ENCODE data around the gene ADAT1. TPM values are rescaled to one million over a fixed set of nuclear protein-coding genes. Genes with fewer than 3 reads are reported as not detected.

Gene ADAT1
- total and polyA plus RNA-seq, 12 donors = 18.0 to 191 (median 46.6) TPM

DNA sequence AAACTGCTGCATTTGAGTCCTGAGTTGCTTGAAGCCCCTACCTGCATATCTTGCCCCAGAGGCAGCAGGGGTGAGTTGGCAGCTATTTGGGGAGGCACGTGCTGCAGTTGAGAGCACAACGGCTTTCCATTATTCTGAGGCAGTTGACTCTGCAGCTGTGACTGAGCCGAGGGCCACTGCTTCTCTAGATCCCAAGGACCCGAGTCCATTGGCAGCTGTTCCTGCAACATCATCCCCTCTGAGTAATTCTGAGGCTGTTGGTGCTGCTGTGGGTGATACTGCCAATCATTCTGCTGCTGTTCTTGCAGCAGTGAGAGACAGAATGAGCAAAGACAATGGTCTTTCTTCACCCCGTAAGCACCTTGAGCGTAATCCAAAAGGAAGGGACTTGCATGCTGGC lies 37.2 kb upstream of the ADAT1 start:
- intact Hi-C loops (cut with DNase I) = no loop called here
- Histone ChIP-seq H3K27ac (no peak overlapping the region), H3K9me3 (replicated peaks in 1 of 3) (no peaks in the 10 kb centered on the region), H3K27me3 (no peaks in the 10 kb centered on the region), H3K4me3 (no peak overlapping the region), H3K36me3 (replicated peaks in 1 of 2) (peaks cover 0 to 40% of the 10 kb centered on the region in 2 donors), H3K4me1 (replicated peaks in 1 of 2) (peaks cover 0 to 14% of the 10 kb centered on the region in 2 donors)
- peak in 6 of 7 donors; percentile 34 to 62 (median 50) for DNase-seq
- WGBS, 4 donors = 59 to 69% (median 62%) methylated on average over 4 to 6 of the region's 6 CpGs
- TF ChIP-seq POLR2A (IDR thresholded peaks at IDR 0.05) = no peak
- TF ChIP-seq, protein P1, sequence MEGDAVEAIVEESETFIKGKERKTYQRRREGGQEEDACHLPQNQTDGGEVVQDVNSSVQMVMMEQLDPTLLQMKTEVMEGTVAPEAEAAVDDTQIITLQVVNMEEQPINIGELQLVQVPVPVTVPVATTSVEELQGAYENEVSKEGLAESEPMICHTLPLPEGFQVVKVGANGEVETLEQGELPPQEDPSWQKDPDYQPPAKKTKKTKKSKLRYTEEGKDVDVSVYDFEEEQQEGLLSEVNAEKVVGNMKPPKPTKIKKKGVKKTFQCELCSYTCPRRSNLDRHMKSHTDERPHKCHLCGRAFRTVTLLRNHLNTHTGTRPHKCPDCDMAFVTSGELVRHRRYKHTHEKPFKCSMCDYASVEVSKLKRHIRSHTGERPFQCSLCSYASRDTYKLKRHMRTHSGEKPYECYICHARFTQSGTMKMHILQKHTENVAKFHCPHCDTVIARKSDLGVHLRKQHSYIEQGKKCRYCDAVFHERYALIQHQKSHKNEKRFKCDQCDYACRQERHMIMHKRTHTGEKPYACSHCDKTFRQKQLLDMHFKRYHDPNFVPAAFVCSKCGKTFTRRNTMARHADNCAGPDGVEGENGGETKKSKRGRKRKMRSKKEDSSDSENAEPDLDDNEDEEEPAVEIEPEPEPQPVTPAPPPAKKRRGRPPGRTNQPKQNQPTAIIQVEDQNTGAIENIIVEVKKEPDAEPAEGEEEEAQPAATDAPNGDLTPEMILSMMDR (IDR thresholded peaks at IDR 0.05) = no peak

DNA sequence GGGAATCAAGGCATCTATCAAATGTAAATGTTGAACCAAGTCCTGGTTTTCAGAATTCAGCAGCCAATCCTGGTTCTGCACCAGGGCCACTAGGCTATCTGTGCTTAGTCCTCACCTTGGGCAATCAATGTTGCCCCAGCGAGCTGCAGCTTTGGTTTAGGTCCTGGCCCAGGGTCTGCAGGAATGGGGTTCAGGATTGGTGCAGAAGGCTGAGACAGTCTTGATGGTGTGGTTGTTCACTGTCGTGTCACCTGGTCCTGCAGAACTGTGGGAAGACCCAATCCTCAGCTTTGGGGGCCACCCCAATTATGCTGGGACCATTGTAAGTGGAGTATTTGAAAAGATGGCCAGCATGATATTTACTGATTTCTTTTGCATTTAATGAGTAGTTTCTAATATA lies 35.1 kb upstream of the ADAT1 start:
- no peaks in the 10 kb centered on the region for H3K9me3 ChIP-seq (replicated peaks in 1 of 3)
- TF ChIP-seq POLR2A (IDR thresholded peaks at IDR 0.05) = no peak
- TF ChIP-seq, protein P1 (IDR thresholded peaks at IDR 0.05) = no peak
- no peak overlapping the region for H3K27ac ChIP-seq
- WGBS, 4 donors = 92 to 100% (median 95%) methylated on average over 2 of the region's 2 CpGs
- H3K36me3 ChIP-seq (replicated peaks in 1 of 2) = peaks cover 0 to 56% of the 10 kb centered on the region in 2 donors
- peaks cover 0 to 23% of the 10 kb centered on the region in 2 donors for H3K4me1 ChIP-seq (replicated peaks in 1 of 2)
- no peak overlapping the region for H3K4me3 ChIP-seq
- no peak for DNase-seq
- no peaks in the 10 kb centered on the region for H3K27me3 ChIP-seq
- intact Hi-C loops (cut with DNase I) = loop anchor here in 1 of 2 donors (10.0 kb wide), 1 partner anchor 107 kb away; no protein-coding TSS in a partner anchor

DNA sequence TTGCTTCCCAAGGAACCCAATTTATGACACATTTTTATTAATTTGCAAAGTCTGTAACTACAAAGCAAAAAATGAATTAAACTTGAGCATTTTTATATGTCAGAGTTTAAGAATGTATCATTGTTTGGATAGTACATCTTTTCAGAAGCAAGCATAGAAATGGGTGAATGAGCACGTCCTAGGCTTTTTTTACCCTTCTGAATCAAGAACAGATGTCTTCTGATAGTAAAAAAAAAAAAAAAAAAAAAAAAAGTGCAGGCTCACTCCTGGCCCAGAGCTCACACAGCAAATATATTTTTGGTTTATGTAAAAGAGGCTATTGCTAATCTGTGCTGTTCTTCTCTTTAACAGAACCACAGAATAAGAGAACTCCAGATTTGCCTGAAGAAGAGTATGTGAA lies 30.8 kb upstream of the ADAT1 start:
- Histone ChIP-seq H3K27ac (no peak overlapping the region), H3K4me3 (no peak overlapping the region), H3K9me3 (replicated peaks in 1 of 3) (no peaks in the 10 kb centered on the region), H3K4me1 (replicated peaks in 1 of 2) (peaks cover 23 to 57% of the 10 kb centered on the region in 2 donors), H3K36me3 (replicated peaks in 1 of 2) (peaks cover 0 to 52% of the 10 kb centered on the region in 2 donors), H3K27me3 (no peaks in the 10 kb centered on the region)
- intact Hi-C loops (cut with DNase I) = loop anchor here in 1 of 2 donors (10.0 kb wide), 1 partner anchor 111 kb away; no protein-coding TSS in a partner anchor
- WGBS, 4 donors = 48 to 64% (median 56%) methylated on average over 1 of the region's 1 CpG
- no peak for TF ChIP-seq POLR2A (IDR thresholded peaks at IDR 0.05)
- TF ChIP-seq, protein P1 (IDR thresholded peaks at IDR 0.05) = no peak
- DNase-seq = no peak

DNA sequence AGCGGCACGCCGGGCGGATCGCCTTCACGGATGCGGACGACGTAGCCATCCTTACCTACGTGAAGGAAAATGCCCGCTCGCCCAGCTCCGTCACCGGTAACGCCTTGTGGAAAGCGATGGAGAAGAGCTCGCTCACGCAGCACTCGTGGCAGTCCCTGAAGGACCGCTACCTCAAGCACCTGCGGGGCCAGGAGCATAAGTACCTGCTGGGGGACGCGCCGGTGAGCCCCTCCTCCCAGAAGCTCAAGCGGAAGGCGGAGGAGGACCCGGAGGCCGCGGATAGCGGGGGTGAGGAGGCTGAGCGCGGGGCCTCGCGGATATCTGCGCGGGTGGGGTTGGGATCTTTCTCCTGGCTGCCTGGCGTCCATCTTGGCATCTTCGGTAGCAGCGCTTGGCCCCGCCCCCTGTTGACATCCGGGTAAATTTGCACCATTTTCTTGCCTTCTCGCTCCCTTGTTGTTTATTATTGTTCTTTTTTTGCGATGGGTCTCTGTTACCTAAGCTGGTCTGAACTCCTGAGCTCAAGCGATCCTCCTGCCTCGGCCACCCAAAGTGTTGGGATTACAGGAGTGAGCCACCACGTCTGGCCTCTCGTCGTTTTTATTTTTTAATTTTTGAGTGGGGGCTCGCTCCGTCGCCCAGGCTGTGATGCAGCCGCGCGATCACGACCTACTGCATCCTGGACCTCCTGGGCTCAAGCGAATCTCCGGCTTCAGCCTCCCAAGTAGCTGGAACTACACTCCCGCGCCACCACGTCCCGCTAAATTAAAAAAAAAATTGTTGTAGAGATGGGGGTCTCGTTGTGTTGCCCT lies 25.4 kb upstream of the ADAT1 start:
- peak overlapping the region; percentile 78 to 97 (median 92) for H3K4me3 ChIP-seq
- TF ChIP-seq POLR2A (IDR thresholded peaks at IDR 0.05) = peak in 1 of 2 donors; percentile 43
- TF ChIP-seq, protein P1 (IDR thresholded peaks at IDR 0.05) = no peak
- DNase-seq = peak; percentile 78 to 93 (median 87)
- intact Hi-C loops (cut with DNase I) = no loop called here
- WGBS, 4 donors = 0 to 1% (median 0%) methylated on average over 28 to 62 of the region's 62 CpGs
- H3K4me1 ChIP-seq (replicated peaks in 1 of 2) = peaks cover 23 to 55% of the 10 kb centered on the region in 2 donors
- H3K27me3 ChIP-seq = no peaks in the 10 kb centered on the region
- no peaks in the 10 kb centered on the region for H3K9me3 ChIP-seq (replicated peaks in 1 of 3)
- H3K36me3 ChIP-seq (replicated peaks in 1 of 2) = peaks cover 0 to 6% of the 10 kb centered on the region in 2 donors
- H3K27ac ChIP-seq = peak overlapping the region; percentile 90 to 98 (median 96)
